GM18909 (cell line): Measurements from ENCODE around the gene OXCT2.
"Not testable (repeated sequence)": the region's sequence is repeated elsewhere in the genome, so short reads cannot be mapped to it uniquely, and the experiment has no call there.

Experiments used
- ATAC-seq: cut with Tn5 transposase; IDR thresholded peaks from one replicate; pipeline ENCODE4 v1.9.1; 2021; ENCODE audit warnings: mild to moderate bottlenecking; ENCODE audit not compliant: unreplicated experiment, poor library complexity

OXCT2 gene

DNA sequence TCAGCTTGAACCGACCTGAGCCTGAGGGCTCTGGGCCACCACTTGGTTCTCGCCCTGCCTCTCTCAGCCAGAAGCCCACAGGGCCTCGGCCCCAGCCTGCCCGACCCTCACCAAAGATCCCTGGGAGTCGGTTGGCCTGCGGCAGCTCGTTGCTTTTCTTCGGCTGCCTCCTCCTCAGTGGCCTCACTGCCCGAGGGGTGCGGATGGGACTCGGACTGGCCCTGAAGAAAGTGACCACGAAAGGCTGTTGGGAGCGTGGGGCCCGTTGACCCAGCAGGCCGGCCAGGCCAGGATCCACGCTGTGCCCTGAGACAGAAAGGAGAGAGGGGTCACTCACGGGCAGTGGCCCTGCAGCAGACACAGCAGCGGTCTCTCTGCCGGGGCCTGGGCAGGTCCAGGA is 6.6 kb downstream of the OXCT2 start:
- not testable (repeated sequence) for ATAC-seq

DNA sequence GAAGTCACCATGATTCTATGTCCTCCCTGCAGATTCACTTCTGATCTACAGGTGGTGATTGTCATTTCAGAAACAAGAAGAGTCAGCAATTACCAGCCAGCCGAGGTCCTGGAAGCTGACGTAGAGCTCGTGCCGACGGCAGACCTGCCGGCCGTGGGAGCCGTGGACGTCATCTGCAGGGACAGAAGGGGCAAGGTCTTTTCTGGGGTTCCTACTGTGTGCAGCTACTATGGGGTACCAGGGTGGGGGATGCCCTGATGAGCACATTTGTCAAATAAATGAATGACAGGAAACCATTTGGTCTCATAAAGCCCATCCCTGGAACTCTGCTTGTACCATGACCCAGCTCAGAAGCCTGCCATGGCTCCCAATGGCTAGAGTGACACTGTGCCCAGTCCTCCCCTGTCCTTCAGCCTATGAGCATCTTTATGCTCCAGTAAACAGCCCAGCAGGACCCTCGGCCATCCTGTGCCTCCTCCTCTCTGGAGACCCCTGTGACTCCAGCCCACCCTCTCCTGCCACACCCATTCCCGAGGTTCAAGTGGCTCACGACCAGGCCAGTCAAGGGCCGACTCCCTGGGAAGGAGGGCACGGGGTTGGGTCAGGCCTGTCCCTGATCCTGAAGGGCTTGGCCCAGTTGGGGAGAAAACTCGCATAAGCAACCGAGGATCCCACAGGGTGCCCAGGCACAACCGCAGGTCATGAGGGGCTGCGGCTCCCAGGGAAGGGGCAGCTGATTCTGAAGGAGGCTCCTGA is 7.4 kb downstream of the OXCT2 start:
- ATAC-seq, result not testable (repeated sequence)

DNA sequence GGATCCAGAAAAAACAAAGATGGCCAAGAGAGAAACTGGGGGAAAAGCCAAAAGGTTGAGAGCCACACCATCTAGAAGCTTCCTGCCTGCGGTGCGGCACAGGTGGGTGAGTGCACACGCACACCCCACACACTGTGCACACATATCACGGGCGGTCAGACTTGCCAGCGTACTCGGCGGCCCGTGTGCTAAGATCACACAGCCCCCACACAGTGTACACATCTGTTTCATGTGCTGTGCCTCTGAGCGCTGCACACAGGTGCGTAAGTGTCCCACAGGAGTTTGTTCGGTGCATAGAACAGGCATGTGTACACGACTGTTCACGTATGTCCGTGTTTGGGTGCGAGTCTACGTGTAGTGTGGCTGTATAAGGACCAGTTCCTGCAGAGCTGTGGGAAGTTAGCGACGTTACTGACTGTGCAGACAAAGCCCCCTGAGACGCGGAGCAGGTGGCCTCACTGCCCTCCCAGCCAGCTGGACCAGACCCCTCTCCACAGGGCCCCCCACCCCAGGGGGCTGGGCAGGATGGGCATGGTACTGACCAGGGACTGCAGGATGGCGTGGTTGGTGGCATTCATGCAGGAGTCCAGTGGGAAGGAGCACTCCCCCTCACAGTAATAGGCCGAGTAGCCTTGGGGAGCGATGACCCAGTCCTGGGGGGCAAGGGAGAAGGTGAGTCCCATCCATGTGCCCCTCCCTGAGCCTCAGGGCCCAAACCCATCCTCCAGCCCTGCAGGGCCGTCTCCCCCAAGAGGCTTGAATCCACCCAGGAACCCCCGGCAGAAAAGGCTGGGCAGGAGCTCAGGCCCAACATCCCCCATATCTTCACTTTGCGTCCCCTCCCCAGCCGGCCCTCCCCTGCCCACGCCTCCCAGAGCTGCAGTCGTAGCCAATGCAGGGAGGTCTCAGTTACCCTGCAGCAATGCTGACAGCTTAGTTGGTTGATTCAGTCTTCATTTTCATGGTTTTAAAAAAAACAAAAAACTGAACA is 8.3 kb downstream of the OXCT2 start:
- no peak for ATAC-seq

DNA sequence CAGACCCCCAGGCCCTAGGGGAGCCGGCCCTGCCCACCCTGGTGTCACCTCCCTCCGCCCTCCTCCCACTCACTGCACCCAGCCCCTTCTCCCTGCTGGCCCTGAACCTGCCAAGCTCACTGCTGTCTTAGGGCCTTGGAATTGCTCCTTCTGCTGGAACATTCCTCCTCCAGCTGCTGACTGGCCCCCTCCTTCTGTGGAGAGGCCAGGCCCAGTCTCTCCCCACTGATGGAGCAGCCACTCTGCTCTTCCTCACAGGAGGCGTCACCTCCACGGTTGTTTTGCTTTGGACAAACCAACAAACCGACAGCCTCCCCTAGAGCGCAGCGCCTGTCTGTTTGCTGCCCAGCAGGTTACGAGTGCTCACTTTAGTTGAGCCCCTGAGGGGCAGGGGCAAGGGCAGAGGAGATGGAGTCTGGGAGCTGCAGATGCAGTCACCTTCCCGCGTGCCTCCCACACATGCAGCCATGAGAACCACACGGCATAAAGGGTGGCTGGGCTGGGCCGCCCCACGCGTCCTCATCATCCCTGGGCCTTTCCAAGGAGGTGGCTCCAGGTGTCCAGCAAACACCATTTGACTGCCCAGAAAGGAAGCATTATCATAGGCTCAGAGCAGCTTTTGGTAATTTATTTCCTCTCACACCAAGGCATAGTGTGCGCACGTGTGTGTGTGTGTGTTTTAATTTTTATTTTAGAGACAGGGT is 9.4 kb downstream of the OXCT2 start:
- no peak for ATAC-seq

DNA sequence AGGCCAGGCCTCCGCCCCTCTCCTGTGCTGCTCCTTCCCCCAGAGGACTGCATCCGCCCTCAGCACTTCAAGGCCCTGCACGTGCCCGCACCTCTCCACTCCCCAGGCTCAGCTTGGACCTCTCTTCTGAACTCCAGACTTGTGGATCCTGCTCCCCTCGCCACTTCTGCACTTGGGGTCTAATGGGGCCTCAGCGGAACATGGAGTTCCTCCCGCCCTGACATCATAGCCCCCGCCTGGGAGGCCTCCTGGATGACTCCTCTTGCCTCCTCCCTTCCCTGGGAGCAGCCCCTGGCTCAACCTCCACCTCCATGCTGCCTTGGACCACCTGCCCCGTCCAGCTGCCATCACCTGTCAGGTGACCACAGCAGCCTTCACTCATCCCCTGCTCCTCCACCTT is 10.1 kb downstream of the OXCT2 start:
- ATAC-seq, result no peak

DNA sequence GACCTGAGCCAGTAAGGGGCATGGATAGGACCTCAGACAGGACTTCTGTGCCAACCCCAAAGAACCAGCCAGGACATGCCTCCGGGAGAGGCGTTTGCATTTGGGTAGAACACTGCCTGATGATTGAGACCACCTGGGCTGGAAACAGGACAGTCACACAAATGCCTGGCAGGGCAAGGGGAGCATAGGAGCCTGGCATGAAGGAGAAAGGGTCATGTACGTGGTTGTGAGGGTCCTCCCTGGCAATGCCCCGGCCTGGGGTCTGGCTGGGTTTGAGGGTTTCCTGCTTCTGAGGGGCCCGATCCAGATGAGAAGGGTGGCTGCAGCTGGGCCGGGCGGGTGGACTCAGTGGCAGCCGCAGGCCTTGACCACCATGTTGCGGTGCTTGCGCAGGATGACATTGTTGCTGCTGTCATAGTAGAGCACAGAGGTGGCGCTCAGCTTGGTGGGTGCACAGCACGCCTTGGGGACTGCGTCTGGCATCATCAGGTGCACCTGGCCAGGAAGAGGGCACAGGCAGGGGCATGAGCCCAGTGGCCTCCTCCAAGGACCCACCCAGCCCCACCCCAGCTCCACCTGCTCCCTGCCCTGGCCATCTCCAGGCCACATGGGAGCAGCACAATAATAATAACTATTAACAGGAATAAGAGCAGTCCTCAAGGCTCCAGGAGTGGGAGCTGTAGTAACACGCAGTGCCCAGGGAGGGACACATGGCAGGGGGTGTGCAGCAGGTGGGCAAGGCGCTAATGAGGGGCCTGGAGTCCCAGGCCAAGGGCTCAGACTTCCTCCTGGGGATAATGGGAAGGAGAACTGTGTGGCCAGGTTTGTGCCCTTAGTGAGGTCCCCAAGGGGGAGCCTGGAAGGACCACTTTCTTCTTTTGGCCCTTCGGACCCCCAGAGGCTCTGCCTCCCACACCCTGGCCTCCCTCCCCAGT is 10.8 kb downstream of the OXCT2 start:
- ATAC-seq, result no peak

DNA sequence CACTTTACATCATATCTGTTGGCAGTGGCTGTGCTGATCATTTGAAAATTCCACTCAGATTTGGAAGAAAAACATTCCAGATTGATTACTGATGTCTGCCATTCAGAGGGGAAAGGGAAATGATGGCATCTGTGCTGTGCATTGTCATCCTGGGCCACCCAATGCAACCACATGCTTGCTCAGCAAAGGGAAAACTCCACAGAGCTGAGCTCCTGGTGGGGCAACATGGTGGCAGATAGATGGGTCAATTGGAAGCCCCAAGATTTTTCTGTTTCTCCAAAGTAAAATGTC is 11.8 kb downstream of the OXCT2 start:
- ATAC-seq, result no peak

DNA sequence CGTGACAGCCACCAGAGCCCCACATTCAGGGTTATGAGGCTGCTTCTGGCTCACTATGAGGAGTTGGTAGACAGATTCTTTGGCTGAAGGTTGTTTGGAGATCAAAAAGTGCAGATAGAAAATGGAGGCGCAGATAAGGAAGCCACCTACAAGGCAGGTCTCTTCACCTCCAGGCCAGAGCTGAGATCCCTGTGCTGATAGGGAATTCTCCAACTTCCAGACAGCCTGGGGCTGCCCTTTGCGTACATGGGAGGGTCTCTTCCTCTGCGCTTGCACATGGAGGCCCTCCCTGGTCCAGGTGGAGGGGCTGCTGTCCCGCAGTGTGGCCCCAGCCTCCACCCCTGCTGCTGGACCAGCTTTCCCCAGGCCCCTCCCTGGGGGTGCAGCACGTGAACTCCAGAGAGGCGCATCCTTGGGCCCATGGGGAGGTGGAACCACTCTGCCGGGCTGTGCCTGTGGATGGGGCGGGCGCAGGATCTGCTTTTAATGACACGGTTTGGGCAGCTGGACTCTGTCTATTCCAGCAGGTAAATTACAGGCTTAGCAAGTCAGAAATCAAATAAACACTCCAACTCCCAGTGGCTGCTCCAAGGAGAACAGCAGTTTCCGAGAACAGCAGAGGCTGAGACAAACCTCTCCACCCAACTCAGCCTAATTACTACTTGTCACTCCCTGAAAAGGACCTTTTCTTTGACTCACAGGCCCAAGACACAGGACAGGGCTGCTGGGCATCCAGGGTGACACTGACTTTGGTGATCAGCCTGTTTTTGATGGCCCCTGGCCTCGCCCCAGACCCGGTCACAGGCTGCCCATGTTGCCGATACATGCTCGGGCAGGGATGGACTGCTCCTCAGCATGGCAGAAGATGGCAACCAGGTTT is 12.4 kb downstream of the OXCT2 start:
- ATAC-seq, result no peak

DNA sequence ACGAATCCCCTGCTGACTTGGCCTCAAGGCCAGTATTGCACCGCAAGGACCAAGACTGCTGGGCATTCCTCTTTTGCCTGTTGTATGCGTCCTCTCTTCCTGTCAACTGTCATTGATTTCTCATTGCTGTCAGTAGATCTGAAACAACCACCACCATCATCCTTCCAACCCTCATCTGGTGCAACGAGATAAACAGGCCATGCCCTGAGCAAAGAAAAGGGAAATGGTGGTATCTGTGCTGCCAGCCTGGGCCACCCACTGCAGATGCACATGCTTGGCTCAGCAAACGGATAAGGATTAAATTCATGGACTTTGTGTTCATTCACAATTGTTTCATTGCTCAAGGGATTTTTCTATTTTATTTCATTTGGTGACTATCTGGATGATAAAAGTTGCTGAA is 13.6 kb downstream of the OXCT2 start:
- ATAC-seq, result no peak

DNA sequence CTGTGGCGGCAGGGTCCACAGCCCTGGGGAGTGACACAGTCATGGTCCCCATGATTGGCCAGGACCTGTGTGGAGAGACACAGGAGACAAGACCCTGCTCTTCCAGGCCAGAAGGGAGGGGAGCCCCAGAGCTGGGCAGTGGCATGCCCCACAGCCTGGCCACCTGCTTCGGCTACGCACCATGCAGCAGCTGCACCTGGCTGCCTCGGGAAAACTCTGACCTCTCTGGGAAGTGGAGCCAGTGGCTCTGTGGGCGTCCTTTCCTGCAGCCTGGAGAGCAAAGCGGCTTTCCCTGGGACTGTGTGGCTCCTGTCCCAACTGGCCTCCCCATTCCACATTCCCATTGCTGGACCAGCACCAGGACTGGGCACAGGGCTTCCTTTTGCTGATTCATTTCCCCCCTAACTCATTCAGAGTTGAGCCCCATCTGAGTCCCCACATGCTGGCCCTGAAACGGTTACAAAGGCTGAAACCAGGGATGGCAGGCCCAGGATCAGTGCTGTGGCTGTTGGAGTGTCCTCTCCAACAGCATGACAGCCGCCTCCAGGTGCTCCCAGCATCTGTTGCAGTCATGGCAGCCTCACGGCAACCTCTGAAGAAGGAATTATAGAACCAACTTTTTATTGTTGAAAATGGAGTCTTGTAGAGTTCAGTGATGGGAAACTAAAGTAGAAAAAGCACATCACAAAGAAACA is 15.0 kb downstream of the OXCT2 start:
- ATAC-seq, result no peak

DNA sequence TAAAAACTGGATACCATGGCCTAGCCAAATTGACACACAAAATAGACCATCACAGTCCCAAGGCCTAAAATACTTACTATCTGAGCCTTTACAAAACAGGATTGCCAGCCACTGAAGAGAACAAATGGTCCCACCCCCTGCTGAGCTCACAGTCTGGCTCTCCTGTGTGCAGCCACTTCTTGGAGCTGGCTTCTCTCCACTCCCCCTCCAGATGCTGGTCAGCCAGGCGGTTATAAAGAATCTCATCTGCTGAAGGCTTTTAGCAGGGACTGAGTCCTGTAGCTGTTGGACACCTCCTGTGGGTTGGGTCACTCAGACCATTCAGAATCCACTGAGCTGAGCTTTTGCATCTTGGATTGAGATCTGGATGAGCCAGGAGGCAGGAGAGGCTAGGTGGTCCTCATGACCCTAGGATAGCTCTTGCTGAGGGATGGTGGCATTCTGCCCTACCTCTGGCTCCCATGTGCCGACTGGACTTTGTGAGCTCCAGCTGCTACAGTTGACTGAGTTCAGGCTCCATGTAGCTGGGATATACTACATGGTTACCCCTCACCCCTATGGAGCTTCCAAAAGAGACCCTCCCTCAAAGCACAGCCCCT is 16.1 kb downstream of the OXCT2 start:
- ATAC-seq, result no peak

DNA sequence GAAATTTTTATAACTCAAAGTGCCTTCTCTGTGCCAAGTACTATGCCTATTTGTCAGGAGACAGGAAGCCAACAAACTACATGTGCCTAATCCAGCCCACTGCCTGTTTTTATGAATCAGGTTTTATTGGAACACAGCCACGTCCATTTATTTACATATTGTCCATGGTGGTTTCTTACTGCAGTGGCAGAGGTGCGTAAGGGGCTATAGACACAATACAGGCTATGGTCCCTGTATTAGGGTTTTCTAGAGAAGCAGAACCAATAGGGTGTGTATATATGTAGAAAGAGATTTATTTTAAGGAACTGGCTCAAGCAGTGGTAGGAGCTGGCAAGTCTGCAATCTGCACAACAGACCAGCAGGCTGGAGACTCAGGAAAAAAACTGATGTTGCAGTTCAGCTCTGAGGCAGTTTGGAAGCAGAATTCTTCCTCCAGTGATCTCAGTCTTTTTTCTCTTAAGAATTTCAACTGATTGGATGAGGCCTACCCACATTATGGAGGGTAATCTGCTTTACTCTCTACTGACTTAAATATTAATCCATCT is 17.1 kb downstream of the OXCT2 start:
- ATAC-seq, result no peak

DNA sequence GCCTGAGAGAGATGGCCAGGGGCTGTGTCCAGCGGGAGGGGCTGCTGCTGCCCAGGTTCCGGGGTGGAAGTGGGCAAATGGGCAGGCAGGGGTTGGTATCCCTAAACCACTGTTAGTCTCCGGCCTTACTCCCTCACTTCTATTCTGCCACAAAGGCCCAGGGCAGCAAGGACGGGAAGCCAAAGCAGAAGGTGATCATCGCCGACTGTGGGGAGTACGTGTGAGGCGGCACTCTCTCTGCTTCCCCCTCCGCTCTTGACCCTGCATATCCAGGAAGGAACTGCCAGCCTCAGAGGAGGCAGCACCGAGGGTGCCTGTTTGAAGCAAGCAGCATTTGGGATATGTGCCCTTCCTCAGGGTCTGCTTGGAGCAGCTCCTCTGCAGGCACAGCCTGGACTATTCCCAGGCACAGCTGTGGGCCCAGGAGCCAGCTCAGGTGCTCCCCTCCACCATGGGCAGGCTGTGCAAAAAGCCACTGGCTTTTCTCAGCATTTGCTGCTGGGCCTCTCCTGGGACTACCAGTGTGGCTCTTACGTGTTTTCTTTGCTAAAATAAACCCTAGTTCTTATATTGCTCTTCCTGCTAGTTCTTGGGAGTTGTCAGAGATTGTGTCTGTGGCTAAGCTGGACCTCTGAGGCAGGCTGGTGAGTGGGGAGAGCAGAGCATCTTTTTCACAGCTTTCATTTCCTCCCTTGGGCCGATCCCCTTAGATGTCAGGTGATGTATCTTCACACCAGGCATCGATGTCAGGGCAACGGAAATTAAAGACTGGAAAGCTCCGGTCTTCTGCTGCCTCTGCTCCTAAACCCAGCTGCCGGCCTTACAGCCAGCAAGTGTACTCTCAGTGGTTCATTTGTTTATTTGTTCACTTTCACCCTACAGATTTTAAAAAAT is 17.8 kb downstream of the OXCT2 start:
- ATAC-seq, result no peak

DNA sequence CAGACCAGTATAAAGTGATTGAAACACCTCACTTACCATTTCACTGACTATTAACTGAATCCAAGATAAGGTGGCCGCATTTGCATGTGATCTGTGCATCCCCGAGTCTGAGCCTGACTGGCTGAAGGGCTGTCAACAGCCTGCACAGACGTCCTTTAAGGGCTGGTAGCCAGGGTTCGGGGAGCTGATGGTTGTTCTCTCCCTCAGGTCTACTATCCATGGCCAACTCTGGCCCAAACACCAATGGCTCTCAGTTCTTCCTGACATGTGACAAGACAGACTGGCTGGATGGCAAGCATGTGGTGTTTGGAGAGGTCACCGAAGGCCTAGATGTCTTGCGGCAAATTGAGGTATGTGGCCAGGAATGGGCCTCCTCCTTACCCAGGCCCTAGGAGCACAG is 18.4 kb downstream of the OXCT2 start:
- no peak for ATAC-seq

DNA sequence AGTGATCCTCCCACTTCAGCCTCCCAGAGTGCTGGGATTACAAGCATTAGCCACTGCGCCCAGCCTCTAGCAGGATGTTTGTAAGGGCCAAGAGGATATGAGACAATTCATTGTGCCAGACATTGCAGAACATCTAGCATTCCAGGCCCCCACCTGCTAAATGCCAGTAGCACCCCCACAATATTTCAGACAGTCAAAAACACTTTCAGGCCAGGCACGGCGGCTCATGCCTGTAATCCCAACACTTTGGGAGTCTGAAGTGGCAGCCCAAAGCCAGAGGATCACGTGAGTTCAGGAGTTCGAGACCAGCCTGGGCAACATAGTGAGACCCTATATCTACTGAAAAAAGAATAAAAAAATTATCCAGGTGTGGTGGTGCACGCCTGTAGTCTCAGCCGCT is 19.6 kb downstream of the OXCT2 start:
- no peak for ATAC-seq

DNA sequence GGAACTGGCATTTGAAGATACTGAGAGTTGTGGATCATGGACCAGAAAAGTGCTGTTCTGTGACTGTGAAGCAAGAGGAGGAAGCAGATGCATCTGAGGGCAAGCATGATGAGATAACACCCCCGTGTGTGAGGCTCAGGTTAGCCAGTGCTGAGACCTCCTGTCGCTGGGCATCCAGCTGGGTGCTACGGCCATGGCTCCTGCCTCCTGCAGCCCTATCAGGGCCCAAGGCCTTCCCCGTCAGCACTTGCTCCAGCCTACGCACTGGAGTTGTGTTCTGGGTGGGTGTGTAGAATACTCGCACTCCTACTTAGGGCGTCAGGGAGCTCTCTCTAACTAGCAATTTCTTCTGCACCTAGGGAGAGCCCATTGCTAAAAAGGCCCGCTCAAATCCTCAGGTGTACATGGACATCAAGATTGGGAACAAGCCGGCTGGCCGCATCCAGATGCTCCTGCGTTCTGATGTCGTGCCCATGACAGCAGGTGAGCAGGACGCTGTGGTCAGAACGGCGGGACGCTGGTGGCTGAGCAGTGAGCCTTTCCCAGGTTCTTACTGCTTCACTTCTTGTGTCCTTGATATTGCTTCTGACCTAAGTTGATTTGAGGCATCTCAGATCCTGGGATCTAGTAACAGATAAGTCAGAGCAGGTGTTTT is 26.0 kb downstream of the OXCT2 start:
- no peak for ATAC-seq
